HUES6 (cell line): ENCODE measurements around the gene PKNOX2.

Source experiments
- H3K27ac ChIP-seq: 2 replicates; pipeline ENCODE4 v1.7.0; 2013; ENCODE audit warnings: low read depth, mild to moderate bottlenecking, low read length, inconsistent platforms
- H3K27me3 ChIP-seq: 2 replicates; pipeline ENCODE4 v1.6.1; 2013; ENCODE audit warnings: low read length; ENCODE audit not compliant: control insufficient read depth, insufficient read depth
- H3K36me3 ChIP-seq: 2 replicates; pipeline ENCODE4 v1.6.1; 2013; ENCODE audit warnings: low read length; ENCODE audit not compliant: control insufficient read depth, insufficient read depth
- H3K4me1 ChIP-seq: 2 replicates; pipeline ENCODE4 v1.6.1; 2013; ENCODE audit warnings: low read length; ENCODE audit not compliant: control insufficient read depth, insufficient read depth
- H3K4me3 ChIP-seq: 2 replicates; pipeline ENCODE4 v1.5.1; 2013; ENCODE audit warnings: low read depth, low read length
- H3K9ac ChIP-seq: one replicate; pipeline ENCODE4 v1.6.1; 2013; ENCODE audit warnings: mild to moderate bottlenecking, low read length
- H3K9me3 ChIP-seq: 2 replicates; pipeline ENCODE4 v1.6.1; 2013; ENCODE audit warnings: low read depth, low read length; ENCODE audit not compliant: control insufficient read depth, insufficient read depth

Gene PKNOX2

DNA sequence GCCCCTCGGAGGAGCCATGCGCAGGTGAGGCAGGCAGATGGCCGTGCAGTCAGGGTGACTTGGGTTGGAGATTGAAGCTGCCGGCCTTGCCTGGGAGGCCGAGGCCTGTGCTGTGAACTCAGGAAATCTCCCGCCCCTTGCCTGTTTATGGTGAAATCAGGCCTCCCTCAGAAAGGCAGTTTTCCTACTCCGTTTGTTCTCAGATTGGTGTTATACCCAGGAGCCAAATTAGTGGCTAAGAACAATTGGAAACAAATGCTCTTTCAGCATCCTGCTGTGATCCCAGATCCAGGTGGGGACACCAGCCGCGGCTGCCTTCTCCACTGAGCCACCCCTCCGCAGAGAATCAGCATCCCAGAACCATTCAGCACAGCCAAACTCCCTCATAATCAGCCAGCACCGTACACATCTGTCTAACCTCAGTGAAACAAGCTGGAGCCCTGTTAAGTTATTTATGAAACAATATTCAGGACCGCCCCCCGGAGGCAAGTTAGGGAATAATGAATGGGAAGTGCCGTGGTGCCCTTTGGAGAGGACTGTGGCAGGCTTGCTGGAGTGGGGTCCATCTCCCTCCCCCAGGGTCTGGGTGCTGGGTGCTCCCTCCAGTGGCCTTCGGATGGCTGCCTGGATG, 60.0 kb downstream of the PKNOX2 start:
- H3K4me3 ChIP-seq, result no peak overlapping the region
- H3K9ac ChIP-seq, result no peak overlapping the region
- no peaks in the 10 kb centered on the region for H3K9me3 ChIP-seq
- no peaks in the 10 kb centered on the region for H3K27me3 ChIP-seq
- no peaks in the 10 kb centered on the region for H3K36me3 ChIP-seq
- peaks cover 41% of the 10 kb centered on the region for H3K4me1 ChIP-seq
- no peak overlapping the region for H3K27ac ChIP-seq

DNA sequence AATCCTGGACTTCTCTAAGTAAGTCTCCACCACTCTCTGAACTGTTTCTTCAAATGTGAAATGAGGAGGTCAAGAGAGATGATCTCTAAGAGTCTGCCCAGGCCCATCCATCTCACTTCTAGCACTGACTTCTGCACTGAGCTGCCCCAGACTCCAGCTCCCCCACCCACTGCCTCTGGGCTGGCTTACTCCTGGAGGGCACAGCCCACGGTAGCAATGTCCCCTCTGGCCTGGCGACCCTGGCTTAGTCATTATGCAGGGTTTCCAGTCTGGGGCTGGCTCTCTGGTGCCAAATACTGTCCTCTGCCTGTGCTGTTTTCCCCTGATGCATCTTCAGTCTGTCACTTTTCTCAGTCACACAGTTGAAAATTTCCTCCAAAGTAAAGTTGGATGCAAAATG, 60.9 kb downstream of the PKNOX2 start:
- no peaks in the 10 kb centered on the region for H3K27me3 ChIP-seq
- no peak overlapping the region for H3K27ac ChIP-seq
- H3K9me3 ChIP-seq, result no peaks in the 10 kb centered on the region
- no peak overlapping the region for H3K9ac ChIP-seq
- H3K4me3 ChIP-seq, result no peak overlapping the region
- H3K36me3 ChIP-seq, result no peaks in the 10 kb centered on the region
- peaks cover 42% of the 10 kb centered on the region for H3K4me1 ChIP-seq

DNA sequence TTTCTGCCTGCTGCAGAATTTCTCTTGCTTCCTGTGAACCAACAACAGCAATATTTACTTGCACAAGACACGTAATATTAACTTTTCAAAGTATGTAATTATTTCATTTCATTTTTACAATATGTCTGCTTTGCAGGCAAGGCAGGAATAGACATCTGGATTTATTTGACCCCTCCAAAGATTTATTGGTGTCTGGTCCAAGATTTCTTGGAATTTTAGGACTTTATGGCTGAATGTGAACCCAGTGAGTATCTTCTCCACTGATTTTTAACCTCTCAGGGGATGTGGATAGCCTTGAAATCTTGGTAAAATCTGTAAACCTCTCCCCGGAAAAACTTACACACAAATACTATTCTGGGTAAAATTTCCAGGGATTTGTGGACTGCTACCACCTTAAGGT, 61.5 kb downstream of the PKNOX2 start:
- H3K4me1 ChIP-seq, result peaks cover 42% of the 10 kb centered on the region
- no peaks in the 10 kb centered on the region for H3K9me3 ChIP-seq
- H3K27ac ChIP-seq, result no peak overlapping the region
- no peaks in the 10 kb centered on the region for H3K27me3 ChIP-seq
- no peaks in the 10 kb centered on the region for H3K36me3 ChIP-seq
- H3K4me3 ChIP-seq, result no peak overlapping the region
- H3K9ac ChIP-seq, result no peak overlapping the region

DNA sequence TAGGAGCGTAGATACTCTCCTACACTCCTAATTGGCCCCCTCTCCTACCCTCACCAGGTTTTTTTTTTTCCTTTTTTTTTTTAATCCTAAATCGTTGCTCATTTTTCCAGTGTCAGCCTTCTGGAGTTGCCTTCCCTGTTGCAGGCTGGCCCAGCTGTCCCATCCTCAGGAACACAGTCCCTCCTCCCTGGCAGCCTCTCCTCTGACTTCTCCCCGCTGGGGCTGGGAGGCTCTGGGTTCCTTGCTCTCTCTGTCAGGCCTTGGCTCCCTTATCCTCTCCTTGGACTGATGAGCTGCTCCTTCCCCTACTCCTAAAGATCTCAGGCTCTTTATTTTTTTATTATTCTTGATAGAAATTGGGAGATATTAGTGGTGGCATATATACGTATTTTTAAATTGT, 62.2 kb downstream of the PKNOX2 start:
- Histone ChIP-seq H3K4me3 (no peak overlapping the region), H3K9me3 (no peaks in the 10 kb centered on the region), H3K4me1 (peaks cover 42% of the 10 kb centered on the region)

DNA sequence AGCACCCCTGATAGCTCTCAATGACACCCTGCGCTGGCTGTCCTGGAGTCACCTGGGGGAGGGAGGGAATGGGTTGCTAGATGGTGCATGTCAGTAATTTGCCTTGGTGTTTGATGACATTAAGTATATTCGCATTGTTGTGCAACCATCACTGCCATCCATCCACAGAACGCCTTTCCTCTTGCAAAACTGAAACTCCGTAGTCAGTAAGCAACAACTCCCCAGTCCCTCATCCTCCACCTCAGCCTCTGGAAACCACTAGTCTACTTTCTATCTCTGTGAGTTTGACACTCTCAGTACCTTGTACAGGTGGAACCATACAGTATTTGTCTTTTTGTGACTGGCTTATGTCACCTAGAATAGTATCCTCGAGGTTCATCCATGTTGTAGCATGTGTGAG, 62.6 kb downstream of the PKNOX2 start:
- Histone ChIP-seq H3K4me1 (peaks cover 42% of the 10 kb centered on the region), H3K27ac (no peak overlapping the region), H3K27me3 (no peaks in the 10 kb centered on the region), H3K4me3 (no peak overlapping the region), H3K9me3 (no peaks in the 10 kb centered on the region), H3K9ac (no peak overlapping the region), H3K36me3 (no peaks in the 10 kb centered on the region)

More for the DNA sequence above, 62.2 kb downstream of the PKNOX2 start:
- no peak overlapping the region for H3K9ac ChIP-seq
- H3K27ac ChIP-seq, result no peak overlapping the region
- no peaks in the 10 kb centered on the region for H3K36me3 ChIP-seq
- no peaks in the 10 kb centered on the region for H3K27me3 ChIP-seq

DNA sequence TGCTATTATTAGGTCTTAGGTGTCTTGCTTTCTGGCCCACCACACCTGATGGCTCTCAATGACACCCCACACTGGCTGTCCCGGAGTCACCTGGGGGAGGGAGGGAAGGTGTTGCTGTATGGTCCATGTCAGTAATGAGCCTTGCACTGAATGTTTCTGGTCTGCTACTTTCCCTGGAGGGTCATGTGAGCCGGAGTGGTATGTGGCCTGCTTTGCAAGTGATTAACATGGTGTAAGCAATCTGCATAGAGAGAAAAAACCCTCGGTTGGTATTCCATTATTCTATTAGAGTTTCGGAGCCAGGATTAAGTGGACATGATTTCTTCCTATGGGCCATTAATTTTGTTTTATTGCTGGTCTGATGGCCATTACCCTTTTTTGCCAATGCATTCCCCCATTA, 63.9 kb downstream of the PKNOX2 start:
- Histone ChIP-seq H3K27ac (no peak overlapping the region), H3K36me3 (no peaks in the 10 kb centered on the region), H3K4me1 (peaks cover 41% of the 10 kb centered on the region), H3K9ac (no peak overlapping the region), H3K9me3 (no peaks in the 10 kb centered on the region), H3K4me3 (0 out of 2 replicates have a peak overlapping the region, but pooled peaks have one; percentile 13), H3K27me3 (no peaks in the 10 kb centered on the region)

DNA sequence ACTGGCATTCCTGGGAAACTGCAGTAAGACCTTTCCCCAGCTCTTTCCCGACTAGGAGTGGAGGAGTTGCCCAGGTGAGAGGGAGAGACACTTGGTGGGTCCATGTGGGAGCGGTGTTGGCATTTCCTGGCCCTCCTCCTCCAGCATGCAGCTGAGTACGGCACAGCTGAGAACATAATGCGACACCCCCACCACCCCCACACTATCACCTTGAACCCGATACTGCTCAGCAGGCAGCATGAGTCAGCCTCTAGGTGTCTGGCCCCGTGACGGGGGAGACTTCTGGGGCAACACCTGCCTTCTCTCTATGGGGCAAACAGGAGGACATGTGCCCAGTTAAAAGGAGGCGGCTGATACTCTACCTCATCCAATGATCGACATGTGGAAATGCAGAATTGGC, 64.4 kb downstream of the PKNOX2 start:
- Histone ChIP-seq H3K27me3 (no peaks in the 10 kb centered on the region), H3K4me3 (0 out of 2 replicates have a peak overlapping the region, but pooled peaks have one; percentile 13), H3K27ac (no peak overlapping the region)

DNA sequence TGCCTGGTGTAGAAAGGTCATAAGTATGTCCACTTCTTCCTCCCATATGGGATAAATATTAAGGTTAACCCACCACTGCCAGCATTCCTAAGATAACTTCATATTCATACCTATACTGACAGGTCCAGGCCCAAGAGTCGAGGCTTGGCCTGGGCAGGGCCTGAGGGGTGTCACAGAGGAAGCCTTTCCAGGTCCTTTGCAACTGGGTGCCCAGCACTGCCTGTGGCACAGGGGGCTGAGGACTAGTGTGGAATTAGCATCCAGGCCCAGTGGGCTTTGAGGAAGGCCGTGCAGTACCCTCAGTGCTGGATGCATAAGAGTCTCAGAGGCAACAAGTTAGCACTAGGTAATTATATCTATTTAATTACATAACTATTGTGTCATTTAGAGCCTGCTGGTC, 65.4 kb downstream of the PKNOX2 start:
- Histone ChIP-seq H3K4me3 (no peak overlapping the region), H3K27me3 (no peaks in the 10 kb centered on the region), H3K9ac (no peak overlapping the region), H3K9me3 (no peaks in the 10 kb centered on the region), H3K27ac (no peak overlapping the region), H3K4me1 (peaks cover 27% of the 10 kb centered on the region), H3K36me3 (no peaks in the 10 kb centered on the region)

More for the DNA sequence above, 64.4 kb downstream of the PKNOX2 start:
- H3K9ac ChIP-seq, result no peak overlapping the region
- H3K36me3 ChIP-seq, result no peaks in the 10 kb centered on the region
- no peaks in the 10 kb centered on the region for H3K9me3 ChIP-seq
- H3K4me1 ChIP-seq, result peaks cover 36% of the 10 kb centered on the region

DNA sequence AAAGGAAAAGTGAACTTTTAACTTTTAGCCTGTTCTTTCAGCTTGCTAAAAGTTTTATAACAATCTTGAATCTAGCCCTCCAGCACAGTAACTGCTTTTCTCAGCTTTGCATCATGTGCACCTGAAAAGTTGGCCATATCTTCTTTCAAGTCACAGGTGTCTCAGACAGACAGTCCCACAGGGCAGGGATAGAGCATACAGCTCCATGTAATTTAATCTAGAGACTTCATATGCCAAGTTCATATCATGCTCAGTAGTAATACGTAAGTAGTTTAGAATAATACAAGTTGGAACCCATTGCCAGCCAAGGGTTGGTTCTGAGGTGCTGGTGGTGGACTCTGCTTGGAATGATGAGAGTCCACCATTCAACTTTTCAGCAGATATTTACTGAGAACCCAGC, 68.6 kb downstream of the PKNOX2 start:
- Histone ChIP-seq H3K4me3 (no peak overlapping the region), H3K27ac (no peak overlapping the region), H3K9me3 (no peaks in the 10 kb centered on the region), H3K27me3 (no peaks in the 10 kb centered on the region), H3K9ac (no peak overlapping the region), H3K4me1 (peaks cover 20% of the 10 kb centered on the region), H3K36me3 (no peaks in the 10 kb centered on the region)

DNA sequence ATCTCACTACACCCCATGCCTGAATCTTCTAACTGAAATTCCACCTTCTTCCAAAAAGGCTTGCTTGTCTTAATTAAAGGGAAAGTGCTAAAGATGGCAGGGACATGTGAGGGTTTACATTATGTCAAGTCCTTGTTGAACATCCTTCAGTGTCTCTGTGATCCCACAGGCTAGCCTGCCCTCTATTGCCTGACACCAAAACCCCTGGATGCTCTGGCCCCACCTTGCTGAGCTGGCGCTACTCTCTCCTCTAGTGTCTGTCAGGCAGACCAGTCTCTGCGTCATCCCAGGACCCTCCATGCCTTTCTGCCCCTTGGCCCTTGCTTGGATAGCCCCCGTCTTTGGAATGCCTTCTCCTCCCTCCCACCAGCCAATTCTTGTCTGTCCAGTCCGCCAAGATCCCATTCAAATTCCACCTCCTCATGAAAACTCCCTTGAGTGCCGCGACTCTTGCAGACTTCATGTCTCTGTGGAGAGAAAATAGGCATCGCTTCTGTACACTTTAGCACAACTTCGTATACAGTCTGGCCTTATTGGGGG, 69.3 kb downstream of the PKNOX2 start:
- Histone ChIP-seq H3K27me3 (no peaks in the 10 kb centered on the region), H3K27ac (no peak overlapping the region), H3K36me3 (no peaks in the 10 kb centered on the region), H3K4me3 (no peak overlapping the region), H3K4me1 (peaks cover 13% of the 10 kb centered on the region), H3K9ac (no peak overlapping the region), H3K9me3 (no peaks in the 10 kb centered on the region)

DNA sequence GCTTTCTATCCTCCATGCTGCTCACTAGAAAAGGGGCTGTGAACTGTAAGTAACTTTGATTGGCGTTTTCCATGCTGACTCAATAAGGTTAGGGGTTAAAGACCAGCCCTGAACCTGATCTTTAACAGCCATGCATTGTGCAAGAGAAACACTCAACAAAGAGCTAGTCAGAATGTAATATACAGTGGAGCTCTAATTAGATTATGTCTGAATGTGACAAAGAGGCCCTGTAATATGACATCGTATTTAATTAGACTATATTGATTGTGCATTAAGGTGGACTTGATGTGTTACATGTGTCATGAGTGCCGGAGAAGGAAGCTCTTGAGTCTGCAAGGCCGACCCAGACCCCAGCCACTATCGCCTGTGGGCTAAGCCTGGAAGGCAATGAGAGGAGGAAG, 70.5 kb downstream of the PKNOX2 start:
- Histone ChIP-seq H3K27ac (no peak overlapping the region), H3K9ac (no peak overlapping the region), H3K4me3 (no peak overlapping the region), H3K4me1 (peaks cover 15% of the 10 kb centered on the region), H3K36me3 (no peaks in the 10 kb centered on the region), H3K9me3 (no peaks in the 10 kb centered on the region), H3K27me3 (no peaks in the 10 kb centered on the region)
